Liver (tissue), 9 donors: ENCODE data around the gene ARHGEF2. TPM values are rescaled to one million over a fixed set of nuclear protein-coding genes. Genes with fewer than 3 reads are reported as not detected.

Experiments
- DNase-seq: peaks from one replicate; pipeline ENCODE4 v3.0.0-alpha.2; 2017; ENCODE audit warnings: low spot score
- H3K27ac ChIP-seq, 2 donors: one replicate each; pipeline ENCODE4 v1.7.0; 2013; ENCODE audit warnings: inconsistent platforms in 2 of 2, low read length in 2 of 2, control low read depth in 1 of 2, low read depth in 1 of 2, mild to moderate bottlenecking in 1 of 2
- H3K27me3 ChIP-seq, 4 donors: one replicate each; pipeline versions ENCODE4 v1.6.1 to v1.7.0; 2013; ENCODE audit warnings: low read length in 3 of 4, inconsistent platforms in 1 of 4, mild to moderate bottlenecking in 1 of 4, moderate library complexity in 1 of 4; ENCODE audit not compliant: control insufficient read depth in 4 of 4, insufficient read depth in 4 of 4
- H3K36me3 ChIP-seq, 4 donors: one replicate each; pipeline versions ENCODE4 v1.6.1 to v1.7.0; 2013; ENCODE audit warnings: low read length in 3 of 4, mild to moderate bottlenecking in 3 of 4, low read depth in 1 of 4, moderate library complexity in 1 of 4; ENCODE audit not compliant: control insufficient read depth in 4 of 4, insufficient read depth in 3 of 4
- H3K4me1 ChIP-seq, 4 donors: one replicate each; pipeline versions ENCODE4 v1.6.1 to v1.7.0; 2013; ENCODE audit warnings: low read length in 3 of 4, mild to moderate bottlenecking in 3 of 4, moderate library complexity in 1 of 4; ENCODE audit not compliant: control insufficient read depth in 4 of 4, insufficient read depth in 4 of 4
- H3K4me3 ChIP-seq, 3 donors: one replicate each; pipeline versions ENCODE4 v1.6.1 to v1.7.0; 2013; ENCODE audit warnings: low read length in 3 of 3, control low read depth in 1 of 3, low read depth in 1 of 3, mild to moderate bottlenecking in 1 of 3
- H3K9ac ChIP-seq, 2 donors: one replicate each; pipeline ENCODE4 v1.7.0; 2013; ENCODE audit warnings: low read length in 2 of 2, mild to moderate bottlenecking in 2 of 2, moderate library complexity in 2 of 2, control low read depth in 1 of 2, low read depth in 1 of 2
- H3K9me3 ChIP-seq, 4 donors: one replicate each; pipeline versions ENCODE4 v1.6.1 to v1.7.0; 2013; ENCODE audit warnings: low read length in 3 of 4; ENCODE audit not compliant: control insufficient read depth in 4 of 4
- ATF3 ChIP-seq: IDR thresholded peaks from 2 replicates; pipeline ENCODE4 v1.6.1; 2016; ENCODE audit warnings: antibody characterized with exemption
- CTCF ChIP-seq: fragments of 150-350 bp; IDR thresholded peaks from 2 replicates; pipeline ENCODE4 v1.5.1; 2017; ENCODE audit warnings: improper control_type of control experiment, low read depth, low read length; ENCODE audit not compliant: missing input control
- FOXA1 ChIP-seq: IDR thresholded peaks from 2 replicates; pipeline ENCODE4 v1.6.1; 2016; ENCODE audit warnings: antibody characterized with exemption
- FOXA2 ChIP-seq: IDR thresholded peaks from 2 replicates; pipeline ENCODE4 v1.6.1; 2016; ENCODE audit warnings: antibody characterized with exemption
- GABPA ChIP-seq, 2 donors: IDR thresholded peaks in 1 of 2; conservative IDR thresholded peaks in 1 of 2; 2 replicates each; pipeline ENCODE4 v1.6.1; 2016; ENCODE audit warnings: antibody characterized with exemption in 2 of 2, mild to moderate bottlenecking in 1 of 2, moderate library complexity in 1 of 2
- HNF4A ChIP-seq, 2 donors: conservative IDR thresholded peaks; 2 replicates each; pipeline ENCODE4 v1.6.1; 2016; ENCODE audit warnings: antibody characterized with exemption in 2 of 2, mild to moderate bottlenecking in 2 of 2
- HNF4G ChIP-seq: IDR thresholded peaks from 2 replicates; pipeline ENCODE4 v1.6.1; 2016; ENCODE audit warnings: antibody characterized with exemption
- JUND ChIP-seq, 2 donors: IDR thresholded peaks; 2 replicates each; pipeline ENCODE4 v1.6.1; 2016; ENCODE audit warnings: antibody characterized with exemption in 2 of 2
- MAX ChIP-seq: IDR thresholded peaks from 2 replicates; pipeline ENCODE4 v1.6.1; 2016; ENCODE audit warnings: antibody characterized with exemption
- NR2F2 ChIP-seq: IDR thresholded peaks from 2 replicates; pipeline ENCODE4 v1.6.1; 2016; ENCODE audit warnings: antibody characterized with exemption
- RAD21 ChIP-seq, 2 donors: IDR thresholded peaks; 2 replicates each; pipeline ENCODE4 v1.6.1; 2016; ENCODE audit warnings: antibody characterized with exemption in 2 of 2, mild to moderate bottlenecking in 2 of 2
- REST ChIP-seq: IDR thresholded peaks from 2 replicates; pipeline ENCODE4 v1.6.1; 2016; ENCODE audit warnings: antibody characterized with exemption, mild to moderate bottlenecking
- RXRA ChIP-seq, 2 donors: IDR thresholded peaks; 2 replicates each; pipeline ENCODE4 v1.6.1; 2017 to 2018; ENCODE audit warnings: antibody characterized with exemption in 2 of 2, mild to moderate bottlenecking in 1 of 2
- SP1 ChIP-seq: IDR thresholded peaks from 2 replicates; pipeline ENCODE4 v1.6.1; 2018; ENCODE audit warnings: antibody characterized with exemption, mild to moderate bottlenecking
- TAF1 ChIP-seq: conservative IDR thresholded peaks from 2 replicates; pipeline ENCODE4 v1.6.1; 2016; ENCODE audit warnings: antibody characterized with exemption, mild to moderate bottlenecking
- WGBS: extraction: QIAGEN DNeasy Blood & Tissue Kit; methylation state at CpG from one replicate; pipeline ENCODE4 v1.1.7; 2013; 5-methylcytosine and 5-hydroxymethylcytosine counted together
- polyA plus RNA-seq, 2 donors: library from polyadenylated mRNA; stranded (reverse) in 1 of 2; unstranded in 1 of 2; fragments of 200-250 nt in 1 of 2; fragments of >200 nt in 1 of 2; fragmentation: Nextera tagmentation in 1 of 2; extraction: Ambion mirVana in 1 of 2; gene quantifications; one replicate each; pipeline versions ENCODE4 v1.2.1 to v1.2.3, GENCODE V29; 2013 to 2015
- total RNA-seq, 2 donors: library from RNA; depleted of rRNA; stranded (reverse); fragments of >200 nt; gene quantifications; one replicate each; pipeline ENCODE4 v1.2.3, GENCODE V29; 2014
- donor health status: healthy.
- donor health status: healthy.
- donor health status: healthy.
- donor health status: healthy.
- donor health status: healthy.

Gene ARHGEF2
- total and polyA plus RNA-seq, 4 donors = 3.2 to 59.1 (median 10.3) TPM

- Histone ChIP-seq H3K9me3 (no peaks in the 10 kb centered on the region), H3K27me3 (no peaks in the 10 kb centered on the region), H3K4me1 (peaks cover 11 to 38% (median 24%) of the 10 kb centered on the region in 4 donors), H3K4me3 (peak overlapping the region; percentile 83 to 94 (median 92)), H3K9ac (peak overlapping the region; percentile 98 to 100), H3K27ac (peak overlapping the region; percentile 88 to 90), H3K36me3 (peaks cover 4 to 29% (median 27%) of the 10 kb centered on the region in 4 donors)
- DNase-seq = no peak
- TF ChIP-seq HNF4G (no peak), SP1 (no peak), TAF1 (no peak), CTCF (no peak), ATF3 (no peak), RAD21 (IDR thresholded peaks at IDR 0.05) (no peak), GABPA (IDR thresholded peaks at IDR 0.05 in 1 of 2, conservative IDR thresholded peaks at IDR 0.05 in 1 of 2) (no peak), RXRA (IDR thresholded peaks at IDR 0.05) (no peak), FOXA1 (no peak), REST (no peak), FOXA2 (no peak), MAX (no peak), HNF4A (conservative IDR thresholded peaks at IDR 0.05) (no peak), NR2F2 (no peak), JUND (IDR thresholded peaks at IDR 0.05) (no peak)
- WGBS = 4% methylated on average over 10 of the region's 10 CpGs
These were observed 44.7 kb downstream of the ARHGEF2 start for GRCh38 chr1:155933591-155934096.

- Histone ChIP-seq H3K4me3 (no peak overlapping the region), H3K27ac (no peak overlapping the region), H3K9me3 (no peaks in the 10 kb centered on the region), H3K4me1 (peaks cover 12 to 38% (median 24%) of the 10 kb centered on the region in 4 donors), H3K36me3 (peaks cover 9 to 34% (median 31%) of the 10 kb centered on the region in 4 donors), H3K9ac (no peak overlapping the region), H3K27me3 (no peaks in the 10 kb centered on the region)
- no peak for DNase-seq
- 86% methylated on average over 5 of the region's 5 CpGs for WGBS
- TF ChIP-seq RAD21 (IDR thresholded peaks at IDR 0.05) (no peak), SP1 (no peak), GABPA (IDR thresholded peaks at IDR 0.05 in 1 of 2, conservative IDR thresholded peaks at IDR 0.05 in 1 of 2) (no peak)
These were observed 45.9 kb downstream of the ARHGEF2 start for GRCh38 chr1:155932487-155932886.
